GM18909 (cell line): ENCODE measurements around the gene SYS1.

Experiments
- ATAC-seq: cut with Tn5 transposase; IDR thresholded peaks from one replicate; pipeline ENCODE4 v1.9.1; 2021; ENCODE audit warnings: mild to moderate bottlenecking; ENCODE audit not compliant: unreplicated experiment, poor library complexity

SYS1 gene

DNA sequence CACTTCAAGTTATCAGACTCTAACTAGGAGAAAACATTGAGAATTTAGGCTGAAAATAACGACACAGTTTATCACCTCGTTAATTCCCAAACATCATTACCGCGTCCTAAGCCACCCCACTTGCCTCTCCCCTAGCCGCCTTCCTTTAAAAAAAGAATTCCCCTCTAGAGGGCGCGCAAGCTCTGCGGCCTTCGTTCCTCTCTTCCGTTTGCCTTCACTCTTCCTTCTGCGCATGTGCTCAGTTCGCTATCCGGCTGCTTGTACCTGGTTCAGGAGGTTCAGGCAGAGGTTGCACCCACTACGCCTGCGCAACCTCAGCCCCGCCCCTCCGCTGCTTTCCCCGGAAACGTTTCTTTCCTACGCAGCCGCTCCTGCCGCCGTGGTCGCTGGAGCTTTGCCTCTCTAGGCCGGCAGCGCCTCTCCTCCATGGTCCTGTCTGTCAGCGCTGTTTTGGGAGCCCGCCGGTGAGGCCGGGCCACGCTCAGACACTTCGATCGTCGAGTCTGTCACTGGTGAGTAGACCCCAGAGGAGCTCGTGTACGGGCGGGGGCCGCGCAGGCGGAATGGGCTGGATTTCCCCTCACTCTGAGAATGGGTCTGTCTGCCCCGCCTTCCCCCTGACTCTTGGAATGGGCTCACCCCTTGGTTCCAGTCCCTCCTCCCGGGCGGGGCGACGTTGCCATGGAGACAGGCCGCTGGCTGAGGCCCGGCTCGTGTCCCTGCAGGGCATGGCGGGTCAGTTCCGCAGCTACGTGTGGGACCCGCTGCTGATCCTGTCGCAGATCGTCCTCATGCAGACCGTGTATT is at the start of gene SYS1:
TSS of gene SYS1 (plus strand) at position 353 of the 807 bp plus-strand sequence. CDS start at position 729, 376 bp downstream.
- ATAC-seq: peak; percentile 89

DNA sequence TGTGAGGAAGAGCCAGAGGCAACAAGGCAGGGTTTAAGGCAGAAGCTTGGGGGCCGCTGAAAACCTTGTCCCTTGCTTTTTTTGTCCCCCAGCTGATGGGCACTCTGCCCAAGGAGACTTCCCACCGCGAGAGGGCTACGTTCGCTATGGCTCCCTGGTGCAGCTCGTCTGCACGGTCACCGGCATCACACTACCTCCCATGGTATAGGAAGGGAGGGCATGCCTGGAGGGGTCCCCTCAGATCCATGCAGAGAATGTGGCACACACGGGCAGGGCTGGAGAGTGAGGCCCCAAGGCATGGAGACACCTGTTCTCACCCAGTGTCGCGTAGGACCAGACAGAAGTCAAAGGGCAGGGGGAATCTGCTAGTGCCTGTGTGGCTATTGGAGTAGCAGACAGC is 49.0 kb upstream of the SYS1 start:
- ATAC-seq: no peak

DNA sequence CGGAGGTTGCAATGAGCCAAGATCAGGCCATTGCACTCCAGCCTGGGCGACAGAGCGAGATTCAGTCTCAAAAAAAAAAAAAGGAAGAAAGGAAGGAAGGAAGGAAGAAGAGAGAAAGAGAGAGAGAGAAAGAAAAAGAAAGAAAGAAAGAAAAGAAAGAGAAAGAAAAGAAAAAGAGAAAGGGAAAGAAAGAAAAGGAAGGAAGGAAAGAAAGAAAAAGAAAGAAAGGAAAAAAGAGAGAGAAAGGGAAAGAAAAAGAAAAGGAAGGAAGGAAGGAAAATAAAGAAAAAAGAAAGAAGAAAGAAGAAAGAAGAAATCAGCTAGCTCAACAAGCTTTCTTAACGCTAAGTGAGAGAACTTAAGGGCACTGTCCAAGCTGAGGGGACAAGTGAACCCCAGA is 47.3 kb upstream of the SYS1 start:
- ATAC-seq: no peak

DNA sequence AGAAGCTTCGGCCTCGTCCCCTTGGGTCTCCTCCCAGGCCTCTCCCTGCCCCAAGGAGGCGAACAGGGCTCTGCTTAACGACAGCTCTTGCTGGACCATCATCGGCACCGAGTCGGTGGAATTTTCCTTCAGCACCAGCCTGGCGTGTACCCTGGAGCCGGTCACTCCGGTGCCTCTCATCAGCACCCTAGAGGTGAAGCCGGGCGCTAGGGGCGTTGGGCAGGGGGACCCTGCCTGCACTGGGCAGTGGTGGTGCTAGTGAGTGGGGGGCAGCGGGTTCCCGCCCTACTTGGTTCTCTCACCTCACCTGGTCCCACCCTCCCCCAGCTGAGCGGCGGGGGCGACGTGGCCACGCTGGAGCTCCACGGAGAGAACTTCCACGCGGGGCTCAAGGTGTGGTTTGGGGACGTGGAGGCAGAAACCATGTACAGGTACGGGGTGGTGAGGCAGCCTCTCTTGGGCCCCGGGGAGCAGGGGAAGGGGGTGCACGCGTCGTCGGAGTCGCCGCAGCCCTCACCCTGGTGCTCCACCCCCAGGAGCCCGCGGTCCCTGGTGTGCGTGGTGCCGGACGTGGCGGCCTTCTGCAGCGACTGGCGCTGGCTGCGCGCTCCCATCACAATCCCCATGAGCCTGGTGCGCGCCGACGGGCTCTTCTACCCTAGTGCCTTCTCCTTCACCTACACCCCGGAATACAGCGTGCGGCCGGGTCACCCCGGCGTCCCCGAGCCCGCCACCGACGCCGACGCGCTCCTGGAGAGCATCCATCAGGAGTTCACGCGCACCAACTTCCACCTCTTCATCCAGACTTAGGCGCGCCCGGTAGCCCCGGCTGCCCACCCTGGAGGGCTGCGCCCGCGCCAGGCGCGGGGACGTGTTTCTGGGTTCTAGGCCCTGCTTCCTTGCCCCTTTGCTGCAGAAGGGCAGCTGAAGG is 46.5 kb upstream of the SYS1 start:
- ATAC-seq: no peak

DNA sequence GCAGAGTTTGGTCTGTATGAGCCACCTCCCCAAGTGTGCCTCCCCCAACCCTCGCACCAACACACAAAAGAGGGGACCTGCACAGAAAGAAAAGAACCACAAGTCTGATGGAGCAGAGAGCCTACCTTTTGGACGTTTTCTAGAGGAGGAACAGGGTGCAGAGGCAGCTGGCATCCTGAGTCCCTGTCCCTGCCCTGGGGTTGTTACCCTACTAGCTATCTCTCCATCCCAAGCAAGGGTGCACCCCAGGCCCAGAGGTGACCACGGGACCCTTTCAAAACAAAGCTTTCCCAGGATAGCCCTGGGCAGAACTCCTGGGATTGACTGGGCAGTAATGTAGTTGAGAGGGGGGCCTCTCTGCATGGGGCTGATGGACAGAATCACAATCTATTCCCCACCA is 45.1 kb upstream of the SYS1 start:
- no peak for ATAC-seq

DNA sequence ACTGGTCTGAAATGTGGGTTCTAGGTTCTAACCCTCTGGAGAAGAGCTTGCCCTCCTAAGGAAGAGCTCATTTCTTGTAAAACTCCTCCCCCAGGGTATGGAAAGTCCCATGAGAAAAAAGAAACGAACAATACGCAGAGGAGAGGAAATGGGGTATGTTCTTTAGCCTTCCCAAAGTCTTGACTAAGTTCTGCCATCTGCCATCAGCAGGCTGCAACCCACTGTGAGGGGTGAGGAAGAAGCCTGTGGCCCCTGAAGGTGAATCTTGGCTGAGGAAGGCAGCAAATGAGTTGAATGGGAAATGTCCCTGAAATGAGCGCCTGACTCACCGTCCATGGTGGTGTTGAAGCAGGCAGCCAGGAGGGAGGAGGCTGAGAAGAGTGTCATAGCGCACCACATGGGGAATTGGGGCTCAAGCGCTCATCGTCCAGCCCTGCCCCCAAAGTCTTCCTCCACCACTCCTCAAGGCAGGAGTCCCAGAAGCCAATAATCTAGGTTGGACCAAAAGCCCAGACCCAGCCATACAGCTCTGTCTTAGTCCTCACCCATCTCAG is 44.5 kb upstream of the SYS1 start:
- ATAC-seq: no peak

DNA sequence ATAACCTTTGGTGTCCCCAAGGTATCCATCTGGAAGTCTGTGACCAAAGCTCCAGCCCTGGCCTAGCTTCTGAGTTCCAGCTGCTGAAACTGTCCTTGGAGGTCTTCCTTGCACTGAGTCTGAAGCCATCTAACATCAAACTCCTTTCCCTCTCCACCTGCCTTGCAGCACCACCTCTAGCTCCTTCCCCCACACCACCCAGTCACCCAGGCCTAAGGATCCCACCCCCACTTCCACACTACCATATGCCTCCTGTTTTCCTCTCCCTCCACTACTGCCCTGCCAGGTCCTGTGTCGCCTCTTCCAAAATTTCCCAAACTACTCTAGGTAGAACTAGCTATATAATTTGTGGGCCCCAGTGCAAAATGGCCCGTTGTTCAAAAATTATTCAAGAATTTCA is 44.0 kb upstream of the SYS1 start:
- ATAC-seq: no peak

DNA sequence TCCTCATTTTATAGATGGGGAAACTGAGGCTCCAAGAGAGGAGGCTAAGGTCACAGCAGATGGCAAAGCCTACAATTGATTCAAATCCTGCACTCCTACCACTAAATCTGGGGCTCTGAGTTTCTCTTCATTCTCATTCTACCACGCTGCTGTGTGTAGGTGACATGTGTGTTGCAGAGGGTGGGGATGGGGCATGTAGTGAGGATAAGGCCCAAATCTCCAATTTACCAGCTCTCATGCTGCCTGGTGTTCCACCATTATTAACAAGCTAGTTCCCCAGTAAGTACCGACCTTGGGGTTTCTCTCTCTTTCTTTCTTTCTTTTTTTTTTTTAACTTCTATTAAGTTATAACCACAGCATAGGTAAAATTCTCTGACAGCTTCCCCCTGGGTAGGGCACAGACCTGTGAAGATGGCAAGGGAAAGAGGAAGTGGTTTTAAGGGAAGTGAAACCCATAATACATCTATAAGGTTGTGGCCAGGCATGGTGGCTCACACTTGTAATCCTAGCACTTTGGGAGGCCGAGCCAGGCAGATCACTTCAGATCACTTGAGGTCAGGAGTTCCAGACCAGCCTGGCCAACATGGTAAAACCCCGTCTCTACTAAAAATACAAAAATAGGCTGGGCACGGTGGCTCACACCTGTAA is 41.9 kb upstream of the SYS1 start:
- peak; percentile 81 for ATAC-seq

DNA sequence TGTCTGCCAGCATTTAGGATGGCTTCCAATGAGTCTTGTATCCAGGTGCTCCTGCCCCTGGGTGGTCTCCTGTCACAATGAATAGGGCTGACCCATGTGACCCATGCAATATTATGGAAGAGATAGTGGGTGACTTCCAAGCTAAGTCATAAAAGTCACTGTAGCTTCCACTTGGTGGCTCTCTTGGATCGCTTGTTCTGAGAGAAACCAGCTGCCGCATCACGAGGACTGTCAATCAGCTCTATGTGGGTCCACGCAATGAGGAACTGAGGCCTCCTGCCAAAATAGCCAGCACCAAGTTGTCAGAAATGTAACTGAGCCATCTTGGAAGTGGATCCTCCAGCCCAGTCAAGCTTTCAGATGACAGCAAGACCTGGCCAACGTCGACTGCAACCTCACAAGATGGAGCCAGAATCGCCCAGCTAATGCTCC is 40.0 kb upstream of the SYS1 start:
- ATAC-seq: no peak

DNA sequence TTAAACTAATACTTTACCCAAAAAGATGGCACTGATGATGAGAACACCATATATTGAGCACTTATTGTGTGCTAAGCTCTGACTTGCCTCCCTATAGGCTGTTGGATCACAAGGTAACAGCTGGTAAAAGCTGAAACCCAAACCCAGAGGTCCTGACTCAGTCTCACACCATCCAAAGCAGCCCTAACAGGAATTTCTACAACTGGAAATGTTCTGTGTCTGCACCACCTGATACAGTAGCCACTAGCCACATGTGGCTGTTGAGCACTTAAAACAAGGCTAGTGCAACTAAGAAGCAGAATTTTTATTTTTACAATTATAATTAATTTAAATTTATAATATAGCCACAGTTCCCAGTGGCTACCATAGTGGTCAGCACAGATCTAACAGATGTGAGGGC is 39.2 kb upstream of the SYS1 start:
- ATAC-seq: no peak

DNA sequence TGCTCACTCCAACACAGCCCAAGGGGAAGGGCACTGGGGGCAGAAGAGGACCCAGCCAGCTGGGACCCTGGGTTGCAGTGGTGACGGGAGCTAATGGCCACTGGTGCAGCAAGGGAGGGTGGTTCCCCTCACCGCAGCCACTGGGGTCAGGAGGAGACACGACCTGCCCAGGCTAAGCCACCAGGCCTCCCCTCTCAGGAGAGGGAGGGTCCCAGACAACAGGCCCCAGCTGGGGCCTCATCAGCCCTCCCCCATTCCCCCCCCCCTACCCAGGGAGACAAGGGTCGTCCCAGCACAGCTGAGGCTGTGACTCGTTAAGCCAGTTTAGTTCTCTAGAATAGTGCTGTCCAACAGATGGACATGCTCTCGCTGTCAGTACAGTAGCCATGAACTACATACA is 37.6 kb upstream of the SYS1 start:
- ATAC-seq: no peak

DNA sequence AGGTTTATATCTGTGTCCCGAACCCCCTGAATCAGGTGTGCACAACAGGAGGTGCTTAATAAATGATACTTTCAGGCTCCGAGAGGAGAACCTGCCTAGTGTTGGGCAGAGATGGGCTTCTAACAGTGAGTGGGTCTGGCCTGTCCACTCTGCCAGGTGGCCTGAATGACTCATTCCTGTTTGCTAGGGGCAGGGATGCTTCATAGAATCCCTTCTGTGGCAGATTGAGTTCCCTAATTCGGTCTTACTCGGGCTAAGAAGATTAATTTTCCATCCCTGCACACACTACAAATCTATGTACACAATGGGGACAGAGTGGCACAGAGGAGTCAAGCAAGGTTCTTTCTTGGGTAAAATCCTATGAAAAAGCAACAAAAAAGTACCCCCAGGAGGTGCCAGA is 34.5 kb upstream of the SYS1 start:
- ATAC-seq: no peak

DNA sequence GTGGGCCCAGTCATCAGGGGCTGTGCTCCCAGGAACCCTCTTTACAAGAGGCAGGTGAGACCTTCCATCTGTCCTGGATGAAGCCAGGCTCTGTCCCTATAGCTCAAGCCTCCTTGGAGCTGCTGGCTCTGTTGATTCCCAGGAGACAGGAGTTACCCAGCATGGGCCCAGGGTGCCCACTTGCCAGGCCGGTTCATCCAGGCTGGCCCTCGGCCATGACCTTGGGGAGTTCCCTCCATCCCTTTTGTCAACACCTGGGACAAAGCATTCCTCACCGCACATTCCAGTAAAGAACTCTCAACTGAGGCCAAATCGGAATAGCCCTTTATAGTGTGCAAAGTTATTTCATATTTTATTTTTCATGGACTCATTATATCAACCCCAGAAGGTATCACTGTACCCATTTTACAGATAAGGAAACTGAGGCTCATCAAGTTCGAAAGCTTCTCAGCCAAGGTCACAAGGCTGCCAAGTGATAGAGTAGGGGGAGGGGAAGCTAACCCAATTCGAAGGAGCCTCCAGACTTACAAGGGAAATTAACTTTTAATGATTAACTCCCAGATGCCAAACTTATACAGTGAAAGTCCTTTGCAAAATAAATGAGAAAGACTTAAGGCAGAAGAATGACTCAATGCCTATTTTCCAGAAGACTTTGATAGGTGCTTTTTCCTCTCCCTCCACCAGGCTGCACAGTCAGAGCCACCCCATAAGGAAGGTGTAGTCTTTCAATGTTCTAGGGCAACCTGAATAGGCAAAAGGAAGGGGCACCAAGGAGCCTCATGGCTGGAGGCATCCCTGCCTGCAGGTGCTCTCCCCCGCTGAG is 33.2 kb upstream of the SYS1 start:
- no peak for ATAC-seq

DNA sequence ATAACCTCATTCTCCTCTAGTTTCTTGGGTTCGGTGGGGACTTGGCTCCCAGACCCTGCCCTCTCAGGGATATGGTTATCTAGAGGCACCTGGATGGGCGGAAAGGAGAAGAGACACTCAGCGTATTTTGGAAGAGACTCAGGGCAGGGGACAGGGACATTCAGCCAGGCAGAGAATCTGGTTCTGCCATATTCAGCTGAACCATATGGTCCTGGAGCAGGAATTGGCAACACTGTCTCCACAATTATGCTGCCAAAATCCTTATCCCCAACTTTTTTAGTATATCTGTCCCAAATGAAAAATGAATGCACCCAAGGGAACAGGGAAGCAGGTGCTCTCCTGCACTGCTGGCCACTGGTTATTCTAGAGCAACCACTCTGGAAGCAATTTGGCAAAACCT is 32.5 kb upstream of the SYS1 start:
- ATAC-seq: no peak

DNA sequence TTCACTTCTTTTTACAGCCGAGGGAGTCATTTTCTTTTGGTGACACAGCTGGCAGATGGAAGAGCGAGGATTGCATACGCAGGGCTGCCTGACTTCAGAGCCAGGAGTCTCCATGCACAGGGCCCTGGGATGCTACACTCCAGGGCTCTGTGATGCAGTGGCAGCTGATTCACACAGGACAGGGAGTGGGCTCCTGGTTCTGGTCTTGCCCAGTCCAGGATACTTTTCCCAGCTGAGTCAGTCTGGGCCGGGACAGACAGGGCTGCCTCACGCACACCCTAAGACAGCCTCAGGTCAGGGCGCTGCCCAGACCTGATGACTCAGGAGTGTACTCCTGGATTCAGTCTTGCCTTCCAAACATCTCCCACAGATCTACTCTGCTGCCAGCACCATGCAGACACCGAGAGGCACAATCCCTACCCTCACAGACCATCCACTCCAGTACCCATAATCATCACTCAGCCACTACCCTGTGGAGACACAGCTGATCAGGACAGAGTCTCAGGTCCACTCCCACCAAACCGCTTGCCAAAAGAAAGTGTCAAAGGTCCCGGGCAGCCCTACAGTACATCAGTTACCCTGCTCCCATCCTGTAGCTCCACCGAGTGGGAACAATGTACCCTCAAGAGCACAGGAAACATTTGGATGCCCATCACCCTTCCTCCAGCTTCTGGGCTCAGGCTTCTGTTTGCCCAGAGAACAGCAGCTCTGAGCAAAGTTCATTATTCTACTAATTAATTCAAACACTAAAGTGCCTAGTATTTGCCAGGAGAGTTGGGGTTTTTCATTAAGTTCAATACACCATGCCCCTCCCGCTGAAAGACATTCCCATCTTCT is 26.2 kb upstream of the SYS1 start:
- ATAC-seq: no peak

DNA sequence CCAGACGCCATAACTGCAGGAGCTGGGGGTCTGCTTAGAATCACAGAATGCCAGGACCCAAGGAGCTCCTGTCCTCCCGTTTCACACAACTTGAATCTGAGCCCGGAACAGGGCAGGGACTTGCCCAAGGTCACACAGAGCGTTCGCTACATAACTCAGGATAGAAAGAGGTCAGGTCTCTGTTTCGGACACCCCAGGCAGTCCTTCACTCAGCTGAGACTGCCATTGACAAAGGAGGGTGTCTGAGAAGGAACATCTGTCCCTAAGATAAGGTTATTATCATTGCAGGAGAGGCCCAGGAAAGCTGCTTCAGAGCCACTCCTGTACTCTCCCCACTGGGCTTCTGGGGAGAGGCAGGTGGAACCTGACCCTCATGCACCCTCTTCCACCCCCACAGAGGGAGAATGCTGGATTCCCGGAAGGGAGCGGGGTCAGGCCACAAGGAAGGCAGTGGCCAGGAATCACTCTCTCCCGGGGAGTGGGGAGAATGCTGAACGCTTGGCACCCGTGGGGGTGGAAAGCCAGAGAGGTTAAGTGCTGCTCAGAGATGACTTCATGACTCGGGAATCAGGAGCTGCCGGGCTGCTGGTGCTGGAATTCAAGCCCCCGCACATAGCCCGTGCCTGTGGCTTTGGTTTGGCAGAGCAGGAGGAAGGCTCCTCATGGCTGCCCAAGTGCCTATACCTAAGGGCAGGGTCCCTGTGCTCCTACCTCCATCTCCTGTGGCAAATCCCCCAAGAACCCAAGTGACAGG is 25.4 kb upstream of the SYS1 start:
- ATAC-seq: no peak

DNA sequence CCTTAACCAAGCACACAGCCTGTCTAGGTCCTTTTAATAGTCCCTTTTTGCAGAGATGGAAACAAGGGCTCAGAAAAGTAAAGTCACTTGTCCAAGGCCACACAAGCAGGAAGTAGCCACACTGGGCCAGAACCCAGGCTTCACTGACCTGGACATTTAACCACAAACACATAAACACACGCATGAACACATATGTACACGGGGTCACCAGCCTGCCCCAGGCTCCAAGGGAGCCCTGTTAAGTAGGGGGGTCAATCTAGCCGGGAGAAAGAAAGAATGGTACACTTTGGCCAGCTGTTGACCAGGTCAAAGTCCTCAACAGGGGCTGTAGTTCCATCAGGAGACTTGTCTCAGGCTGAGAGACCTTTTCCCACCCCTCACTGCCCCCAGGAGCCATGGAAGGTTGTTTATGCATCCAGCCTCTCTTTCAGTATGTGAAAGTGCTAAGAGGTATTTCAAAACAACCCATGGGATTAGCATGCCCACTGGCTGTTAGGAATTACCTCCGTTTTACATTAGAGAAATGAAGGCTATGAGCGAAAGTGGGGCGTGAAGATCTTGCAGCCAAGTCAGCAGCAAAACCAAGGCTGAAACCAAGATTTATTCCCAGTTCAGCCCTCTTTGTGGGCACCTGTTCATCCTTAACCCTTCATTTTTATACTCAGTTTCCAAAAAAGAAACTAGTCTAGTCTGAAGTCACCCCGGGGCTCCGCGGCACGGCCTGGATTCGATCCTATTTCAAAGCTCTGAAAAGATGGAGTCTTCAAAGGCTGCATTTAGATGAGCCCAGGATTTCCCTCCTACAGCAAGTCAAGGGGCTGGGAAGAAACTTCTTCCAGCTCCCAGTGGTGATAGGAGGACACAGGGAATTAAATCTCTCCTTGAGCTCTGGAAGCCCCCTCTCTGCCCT is 24.6 kb upstream of the SYS1 start:
- no peak for ATAC-seq
